Right atrium auricular region (tissue), 2 donors: ENCODE measurements around the gene GCG. TPM values are rescaled to one million over a fixed set of nuclear protein-coding genes. Genes with fewer than 3 reads are reported as not detected.

ENCODE experiments used
- DNase-seq: peaks from one replicate; pipeline ENCODE4 v3.0.0-alpha.2; 2019; ENCODE audit warnings: low spot score
- H3K27ac ChIP-seq, 2 donors: fragments of 200-600 bp; sonication (generic); 1 replicate in 1 of 2; 2 replicates in 1 of 2; pipeline ENCODE4 v1.5.1; 2016 to 2019
- H3K27me3 ChIP-seq, 2 donors: fragments of 200-600 bp; sonication (generic); one replicate each; pipeline versions ENCODE4 v1.5.1 to v1.6.0; 2017 to 2019
- H3K36me3 ChIP-seq: fragments of 200-600 bp; sonication (generic); one replicate; pipeline ENCODE4 v1.5.1; 2016
- H3K4me1 ChIP-seq, 2 donors: fragments of 200-600 bp; sonication (generic); one replicate each; pipeline versions ENCODE4 v1.5.1 to v1.6.0; 2017 to 2019
- H3K4me3 ChIP-seq, 2 donors: fragments of 200-600 bp; sonication (generic); 1 replicate in 1 of 2; 2 replicates in 1 of 2; pipeline ENCODE4 v1.5.1; 2017 to 2019; ENCODE audit warnings: mild to moderate bottlenecking in 1 of 2, moderate library complexity in 1 of 2
- H3K9me3 ChIP-seq, 2 donors: fragments of 200-600 bp; sonication (generic); one replicate each; pipeline ENCODE4 v1.5.1; 2019
- total RNA-seq, 2 donors: library from RNA; depleted of rRNA; stranded (reverse); fragments of >200 nt; gene quantifications; one replicate each; pipeline ENCODE4 v1.1.0, GENCODE V29; 2016
- TF ChIP-seq, protein P1 (sequence below), 2 donors: fragments of 200-600 bp; sonication (generic); IDR thresholded peaks; one replicate each; pipeline ENCODE4 v1.5.1; 2019; ENCODE audit warnings: antibody characterized with exemption in 2 of 2

Gene GCG
- total RNA-seq, 2 donors from 2014 or later: not detected

DNA sequence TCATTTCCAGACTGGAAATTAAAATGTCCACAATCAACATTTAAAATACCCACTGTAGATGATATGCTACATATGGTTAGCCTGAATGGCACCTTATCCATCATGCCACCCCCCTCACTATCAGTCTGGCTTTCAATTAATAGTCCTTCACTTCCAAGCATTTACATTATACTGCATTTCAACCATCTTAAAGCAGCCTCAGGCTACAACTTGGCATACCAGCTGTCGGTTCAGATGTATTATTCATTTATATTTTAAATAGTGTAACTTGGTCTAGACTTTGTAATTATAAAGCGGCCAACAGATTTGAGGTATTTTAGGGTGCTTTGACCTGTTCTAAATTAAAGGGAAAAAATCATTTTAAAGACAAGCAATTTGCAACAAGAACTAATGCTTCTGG, 2.6 kb downstream of the GCG start:
- Histone ChIP-seq H3K4me3 (no peak overlapping the region), H3K36me3 (no peaks in the 10 kb centered on the region), H3K27me3 (no peaks in the 10 kb centered on the region), H3K9me3 (no peaks in the 10 kb centered on the region), H3K4me1 (no peaks in the 10 kb centered on the region), H3K27ac (no peak overlapping the region)
- TF ChIP-seq, protein P1, sequence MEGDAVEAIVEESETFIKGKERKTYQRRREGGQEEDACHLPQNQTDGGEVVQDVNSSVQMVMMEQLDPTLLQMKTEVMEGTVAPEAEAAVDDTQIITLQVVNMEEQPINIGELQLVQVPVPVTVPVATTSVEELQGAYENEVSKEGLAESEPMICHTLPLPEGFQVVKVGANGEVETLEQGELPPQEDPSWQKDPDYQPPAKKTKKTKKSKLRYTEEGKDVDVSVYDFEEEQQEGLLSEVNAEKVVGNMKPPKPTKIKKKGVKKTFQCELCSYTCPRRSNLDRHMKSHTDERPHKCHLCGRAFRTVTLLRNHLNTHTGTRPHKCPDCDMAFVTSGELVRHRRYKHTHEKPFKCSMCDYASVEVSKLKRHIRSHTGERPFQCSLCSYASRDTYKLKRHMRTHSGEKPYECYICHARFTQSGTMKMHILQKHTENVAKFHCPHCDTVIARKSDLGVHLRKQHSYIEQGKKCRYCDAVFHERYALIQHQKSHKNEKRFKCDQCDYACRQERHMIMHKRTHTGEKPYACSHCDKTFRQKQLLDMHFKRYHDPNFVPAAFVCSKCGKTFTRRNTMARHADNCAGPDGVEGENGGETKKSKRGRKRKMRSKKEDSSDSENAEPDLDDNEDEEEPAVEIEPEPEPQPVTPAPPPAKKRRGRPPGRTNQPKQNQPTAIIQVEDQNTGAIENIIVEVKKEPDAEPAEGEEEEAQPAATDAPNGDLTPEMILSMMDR (IDR thresholded peaks at IDR 0.05): no peak
- DNase-seq: no peak

DNA sequence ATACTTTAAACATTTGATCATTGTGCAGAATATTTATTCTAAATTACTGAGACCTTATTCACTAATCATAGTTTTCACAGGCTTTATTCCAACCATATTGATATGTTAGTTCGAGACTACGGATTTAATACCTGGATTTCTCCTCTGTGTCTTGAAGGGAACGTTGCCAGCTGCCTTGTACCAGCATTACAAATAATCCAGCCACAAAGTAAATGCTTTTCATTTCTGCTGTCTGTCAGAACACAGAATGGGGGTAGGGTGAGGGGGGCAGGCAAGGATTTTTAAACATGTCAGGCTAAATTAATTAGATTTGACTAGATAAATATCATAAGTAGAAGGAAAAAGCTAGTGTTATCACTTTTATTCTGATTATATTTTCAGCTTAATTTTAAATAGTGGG, 3.1 kb downstream of the GCG start:
- TF ChIP-seq, protein P1 (IDR thresholded peaks at IDR 0.05): no peak
- Histone ChIP-seq H3K4me1 (no peaks in the 10 kb centered on the region), H3K27me3 (no peaks in the 10 kb centered on the region), H3K4me3 (no peak overlapping the region), H3K36me3 (no peaks in the 10 kb centered on the region), H3K9me3 (no peaks in the 10 kb centered on the region), H3K27ac (no peak overlapping the region)
- no peak for DNase-seq

DNA sequence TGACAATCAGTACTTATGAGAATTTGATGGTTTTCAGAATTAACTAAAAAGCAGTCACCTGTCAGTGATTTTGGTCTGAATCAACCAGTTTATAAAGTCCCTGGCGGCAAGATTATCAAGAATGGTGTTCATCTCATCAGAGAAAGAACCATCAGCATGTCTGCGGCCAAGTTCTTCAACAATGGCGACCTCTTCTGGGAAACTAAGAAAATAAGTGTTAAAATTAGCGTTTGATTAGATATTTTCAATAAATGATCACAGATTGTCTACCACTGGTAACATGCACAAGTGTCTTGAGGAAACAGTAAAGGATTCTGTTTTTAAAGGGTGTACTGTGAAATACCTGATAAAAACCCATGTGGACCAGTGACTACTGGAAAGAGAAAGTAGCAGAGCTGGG, 8.1 kb downstream of the GCG start:
- H3K36me3 ChIP-seq: no peaks in the 10 kb centered on the region
- H3K4me3 ChIP-seq: no peak overlapping the region

DNA sequence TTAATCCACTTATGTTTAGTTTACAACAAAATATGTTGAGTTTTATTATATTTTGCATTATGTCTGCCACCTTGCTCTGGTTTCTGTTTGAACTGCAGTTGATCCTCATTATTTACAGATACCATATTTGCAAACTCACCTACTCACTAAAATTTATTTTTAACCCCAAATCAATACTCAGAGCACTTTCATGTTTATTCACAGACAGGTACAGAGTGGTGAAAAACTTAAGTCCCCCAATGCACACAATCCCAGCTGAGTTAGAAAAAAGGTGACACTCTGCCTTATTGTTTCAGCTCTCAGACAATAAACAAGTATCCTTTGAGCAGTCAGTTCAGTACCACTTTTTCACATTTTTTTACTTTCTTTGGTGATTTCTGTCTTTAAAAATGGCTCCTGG, 13.7 kb downstream of the GCG start:
- Histone ChIP-seq H3K4me1 (no peaks in the 10 kb centered on the region), H3K9me3 (no peaks in the 10 kb centered on the region), H3K4me3 (no peak overlapping the region), H3K27me3 (no peaks in the 10 kb centered on the region), H3K27ac (no peak overlapping the region), H3K36me3 (no peaks in the 10 kb centered on the region)
- DNase-seq: no peak
- TF ChIP-seq, protein P1 (IDR thresholded peaks at IDR 0.05): no peak

More for the DNA sequence above, 8.1 kb downstream of the GCG start:
- Histone ChIP-seq H3K9me3 (no peaks in the 10 kb centered on the region), H3K27ac (no peak overlapping the region), H3K4me1 (no peaks in the 10 kb centered on the region), H3K27me3 (no peaks in the 10 kb centered on the region)
- DNase-seq: no peak
- TF ChIP-seq, protein P1 (IDR thresholded peaks at IDR 0.05): no peak

DNA sequence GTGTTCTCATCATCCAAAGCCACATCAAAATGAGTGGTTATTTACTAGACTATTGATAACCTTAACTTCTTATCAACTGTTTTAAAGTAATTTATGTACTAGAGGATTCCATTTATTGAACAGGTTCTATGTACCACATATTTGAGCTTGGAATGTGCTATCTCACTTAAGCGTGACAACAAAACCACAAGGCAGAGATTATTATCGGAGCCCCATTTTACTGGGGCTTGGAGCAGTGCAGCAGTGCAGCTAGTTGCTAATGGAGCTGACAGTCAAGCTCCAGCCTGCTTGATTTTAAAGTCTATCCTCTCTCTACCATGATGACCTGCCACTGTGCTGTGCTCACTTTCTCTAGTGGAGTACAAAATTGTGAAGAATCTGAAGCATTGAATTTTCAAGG, 24.6 kb downstream of the GCG start:
- H3K9me3 ChIP-seq: peaks cover 0 to 8% of the 10 kb centered on the region in 2 donors
- H3K36me3 ChIP-seq: no peaks in the 10 kb centered on the region
- H3K27me3 ChIP-seq: peaks cover 0 to 3% of the 10 kb centered on the region in 2 donors
- H3K27ac ChIP-seq: no peak overlapping the region
- DNase-seq: no peak
- TF ChIP-seq, protein P1 (IDR thresholded peaks at IDR 0.05): no peak
- no peak overlapping the region for H3K4me3 ChIP-seq
- no peaks in the 10 kb centered on the region for H3K4me1 ChIP-seq

DNA sequence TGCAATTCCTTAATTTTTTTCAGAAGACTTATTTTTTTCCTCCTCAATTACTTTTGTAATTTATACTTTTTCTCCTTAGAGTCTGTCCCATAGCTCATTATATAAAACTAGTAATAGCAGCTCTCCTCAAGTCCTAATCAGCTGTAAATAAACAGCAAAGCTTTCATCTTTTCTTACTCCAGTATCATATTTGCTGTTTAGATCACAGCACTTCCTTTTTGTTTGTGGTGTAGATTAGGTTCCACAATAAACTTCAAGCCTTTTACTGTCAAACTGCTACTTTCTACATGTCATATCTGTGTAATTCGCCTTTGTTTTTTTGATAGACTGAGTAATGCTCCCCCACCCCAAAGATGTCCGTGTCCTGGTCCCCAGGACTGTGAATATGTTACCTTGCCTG, 25.5 kb downstream of the GCG start:
- DNase-seq: no peak
- Histone ChIP-seq H3K9me3 (peaks cover 0 to 8% of the 10 kb centered on the region in 2 donors), H3K36me3 (no peaks in the 10 kb centered on the region), H3K4me3 (no peak overlapping the region), H3K27ac (no peak overlapping the region), H3K27me3 (peaks cover 0 to 3% of the 10 kb centered on the region in 2 donors), H3K4me1 (no peaks in the 10 kb centered on the region)
- TF ChIP-seq, protein P1 (IDR thresholded peaks at IDR 0.05): no peak
